ENCODE data around the gene SPINT2.

Gene SPINT2

GRCh38 chr19:38270587-38271167 lies 6.3 kb downstream of the SPINT2 start:
- DNase-seq = peak; percentile 72

GRCh38 chr19:38273499-38273898 lies 9.1 kb downstream of the SPINT2 start:
- DNase-seq = no peak

GRCh38 chr19:38274739-38275138 lies 10.4 kb downstream of the SPINT2 start:
- no peak for DNase-seq

GRCh38 chr19:38276942-38277517 lies 12.7 kb downstream of the SPINT2 start:
- DNase-seq = no peak

GRCh38 chr19:38277549-38277948 lies 13.2 kb downstream of the SPINT2 start:
- no peak for DNase-seq

- no peak for DNase-seq
These were observed 13.8 kb downstream of the SPINT2 start for GRCh38 chr19:38277969-38278680.

GRCh38 chr19:38278751-38279150 lies 14.4 kb downstream of the SPINT2 start:
- DNase-seq = no peak

GRCh38 chr19:38280030-38280921 lies 15.9 kb downstream of the SPINT2 start:
- no peak for DNase-seq

- no peak for DNase-seq
These were observed 17.6 kb downstream of the SPINT2 start for GRCh38 chr19:38281811-38282566.

GRCh38 chr19:38283271-38283670 lies 18.9 kb downstream of the SPINT2 start:
- DNase-seq = no peak

GRCh38 chr19:38284422-38284821 lies 20.0 kb downstream of the SPINT2 start:
- no peak for DNase-seq

- no peak for DNase-seq
These were observed 21.2 kb downstream of the SPINT2 start for GRCh38 chr19:38285567-38285966.

- DNase-seq = no peak
These were observed 23.2 kb downstream of the SPINT2 start for GRCh38 chr19:38287604-38288003.

GRCh38 chr19:38288123-38288855 lies 23.9 kb downstream of the SPINT2 start:
- no peak for DNase-seq

- no peak for DNase-seq
These were observed 25.6 kb downstream of the SPINT2 start for GRCh38 chr19:38289955-38290354.

- DNase-seq = peak; percentile 71
These were observed 26.3 kb downstream of the SPINT2 start for GRCh38 chr19:38290631-38291147.

- no peak for DNase-seq
These were observed 27.5 kb downstream of the SPINT2 start for GRCh38 chr19:38291855-38292254.

GRCh38 chr19:38293281-38293680 lies 28.9 kb downstream of the SPINT2 start:
- no peak for DNase-seq

- no peak for DNase-seq
These were observed 29.7 kb downstream of the SPINT2 start for GRCh38 chr19:38294090-38294489.

GRCh38 chr19:38298821-38299680 lies 34.7 kb downstream of the SPINT2 start:
- no peak for DNase-seq
